ENCODE data around the gene CELF2. TPM values are rescaled to one million over a fixed set of nuclear protein-coding genes. Genes with fewer than 3 reads are reported as not detected.

CELF2 gene
- total RNA-seq, 3 donors from 2014 or later = 40.0 to 178 (median 45.6) TPM

GRCh38 chr10:11149807-11150141 is 132.1 kb downstream of the CELF2 start:
- no peak for DNase-seq (ENCODE audit: low spot score in 2 of 2)
- no peak for TF ChIP-seq POLR2A (IDR thresholded peaks at IDR 0.05)
- TF ChIP-seq CTCF (IDR thresholded peaks at IDR 0.05) = no peak
- Histone ChIP-seq H3K4me3 (no peak overlapping the region), H3K36me3 (no peaks in the 10 kb centered on the region), H3K9me3 (no peaks in the 10 kb centered on the region), H3K27ac (peak overlapping the region in 1 of 2 donors; percentile 43), H3K27me3 (no peaks in the 10 kb centered on the region), H3K4me1 (no peaks in the 10 kb centered on the region)
- intact Hi-C loops (cut with DNase I; ENCODE audit: low total_unique reads) = no loop called here

GRCh38 chr10:11150231-11150731 is 132.6 kb downstream of the CELF2 start:
- DNase-seq (ENCODE audit: low spot score in 2 of 2) = no peak
- no peak overlapping the region for H3K27ac ChIP-seq

GRCh38 chr10:11150879-11151415 is 133.3 kb downstream of the CELF2 start:
- no peak for DNase-seq (ENCODE audit: low spot score in 2 of 2)
- H3K27me3 ChIP-seq = no peaks in the 10 kb centered on the region
- no peak overlapping the region for H3K27ac ChIP-seq
- H3K9me3 ChIP-seq = no peaks in the 10 kb centered on the region
- intact Hi-C loops (cut with DNase I; ENCODE audit: low total_unique reads) = no loop called here
- H3K4me1 ChIP-seq = no peaks in the 10 kb centered on the region
- H3K4me3 ChIP-seq = no peak overlapping the region
- H3K36me3 ChIP-seq = no peaks in the 10 kb centered on the region
- no peak for TF ChIP-seq CTCF (IDR thresholded peaks at IDR 0.05)
- TF ChIP-seq POLR2AphosphoS5 (IDR thresholded peaks at IDR 0.05) = no peak
- TF ChIP-seq POLR2A (IDR thresholded peaks at IDR 0.05) = no peak

More at GRCh38 chr10:11150231-11150731, 132.6 kb downstream of the CELF2 start:
- Histone ChIP-seq H3K4me1 (no peaks in the 10 kb centered on the region), H3K27me3 (no peaks in the 10 kb centered on the region), H3K9me3 (no peaks in the 10 kb centered on the region), H3K36me3 (no peaks in the 10 kb centered on the region), H3K4me3 (no peak overlapping the region)
- TF ChIP-seq POLR2A (IDR thresholded peaks at IDR 0.05) = no peak
- no peak for TF ChIP-seq POLR2AphosphoS5 (IDR thresholded peaks at IDR 0.05)
- TF ChIP-seq CTCF (IDR thresholded peaks at IDR 0.05) = no peak
- intact Hi-C loops (cut with DNase I; ENCODE audit: low total_unique reads) = no loop called here

GRCh38 chr10:11152801-11153200 is 135.1 kb downstream of the CELF2 start:
- Histone ChIP-seq H3K4me1 (no peaks in the 10 kb centered on the region), H3K36me3 (no peaks in the 10 kb centered on the region), H3K4me3 (no peak overlapping the region), H3K9me3 (no peaks in the 10 kb centered on the region), H3K27ac (no peak overlapping the region), H3K27me3 (no peaks in the 10 kb centered on the region)
- no peak for DNase-seq (ENCODE audit: low spot score in 2 of 2)
- TF ChIP-seq POLR2AphosphoS5 (IDR thresholded peaks at IDR 0.05) (no peak), POLR2A (IDR thresholded peaks at IDR 0.05) (no peak), CTCF (IDR thresholded peaks at IDR 0.05) (no peak)
- intact Hi-C loops (cut with DNase I; ENCODE audit: low total_unique reads) = no loop called here

- Histone ChIP-seq H3K27me3 (no peaks in the 10 kb centered on the region), H3K36me3 (no peaks in the 10 kb centered on the region), H3K27ac (no peak overlapping the region), H3K4me3 (no peak overlapping the region), H3K4me1 (no peaks in the 10 kb centered on the region), H3K9me3 (no peaks in the 10 kb centered on the region)
- intact Hi-C loops (cut with DNase I; ENCODE audit: low total_unique reads) = no loop called here
- no peak for DNase-seq (ENCODE audit: low spot score in 2 of 2)
- TF ChIP-seq POLR2A (IDR thresholded peaks at IDR 0.05) = no peak
- TF ChIP-seq CTCF (IDR thresholded peaks at IDR 0.05) = no peak
- no peak for TF ChIP-seq POLR2AphosphoS5 (IDR thresholded peaks at IDR 0.05)
These were observed 135.6 kb downstream of the CELF2 start for GRCh38 chr10:11153245-11153644.
